ENCODE measurements around the gene MINDY4B.

MINDY4B gene

GRCh38 chr3:150825192-150825915, 79.9 kb downstream of the MINDY4B start:
- TF ChIP-seq CTCF (IDR thresholded peaks at IDR 0.05; ENCODE audit: borderline replicate concordance, insufficient read depth, low read depth, low read length) = no peak
- H3K4me3 ChIP-seq (ENCODE audit: low read depth, low read length) = no peak overlapping the region

GRCh38 chr3:150823277-150823676, 82.0 kb downstream of the MINDY4B start:
- H3K4me3 ChIP-seq (ENCODE audit: low read depth, low read length) = no peak overlapping the region
- no peak for TF ChIP-seq CTCF (IDR thresholded peaks at IDR 0.05; ENCODE audit: borderline replicate concordance, insufficient read depth, low read depth, low read length)

GRCh38 chr3:150822636-150823035, 82.6 kb downstream of the MINDY4B start:
- TF ChIP-seq CTCF (IDR thresholded peaks at IDR 0.05; ENCODE audit: borderline replicate concordance, insufficient read depth, low read depth, low read length) = no peak
- H3K4me3 ChIP-seq (ENCODE audit: low read depth, low read length) = no peak overlapping the region
